Measurements from ENCODE around the gene EDA2R.

GRCh38 chrX:66654411-66654810 is 15.5 kb upstream of the EDA2R start:
- TF ChIP-seq CTCF (IDR thresholded peaks at IDR 0.05; ENCODE audit: insufficient read depth, low read depth, low read length): no peak
- TF ChIP-seq EZH2 (IDR thresholded peaks at IDR 0.05; ENCODE audit: insufficient read depth, low read length): no peak
